Left ventricle myocardium superior (tissue), 1 donor: ENCODE data around the gene ATP13A3. TPM values are rescaled to one million over a fixed set of nuclear protein-coding genes. Genes with fewer than 3 reads are reported as not detected.
"Not testable (repeated sequence)": the region's sequence is repeated elsewhere in the genome, so short reads cannot be mapped to it uniquely, and the experiment has no call there.

Source experiments
- ATAC-seq: fragments of 200-7000 bp; cut with Tn5 transposase; one replicate; pipeline ENCODE4 v1.9.1; 2020; ENCODE audit warnings: mild to moderate bottlenecking, moderate library complexity
- DNase-seq: peaks from one replicate; pipeline ENCODE4 v3.0.0-alpha.2; 2020
- intact Hi-C: fragments of 100-400 bp; cut with micrococcal nuclease; formaldehyde crosslinking; loops from one replicate; pipeline ENCODE4 v1.11.0; 2022
- total RNA-seq: library from RNA; stranded (reverse); fragmentation: NEBNext Ultra II Directional; extraction: Animal tissue kit (Norgen Biotek cat#: 25700); gene quantifications from one replicate; pipeline ENCODE4 v1.2.1, GENCODE V29; 2021
- donor health status: DM: no; HTN: yes; CAD: no; lungs with severe emphysema.

ATP13A3 gene
- total RNA-seq, 1 donor from 2014 or later, result 41.4 TPM

- ATAC-seq, result no peak
- intact Hi-C loops, result no loop called here
- DNase-seq, result no peak
These were observed 17.3 kb upstream of the ATP13A3 start for GRCh38 chr3:194504146-194504545.

- ATAC-seq, result no peak
- intact Hi-C loops, result no loop called here
These were observed 16.3 kb upstream of the ATP13A3 start for GRCh38 chr3:194503081-194503531.

GRCh38 chr3:194500198-194500597, 13.4 kb upstream of the ATP13A3 start:
- no peak for ATAC-seq
- intact Hi-C loops, result no loop called here
- no peak for DNase-seq

More at GRCh38 chr3:194503081-194503531, 16.3 kb upstream of the ATP13A3 start:
- no peak for DNase-seq

- DNase-seq, ATAC-seq, intact Hi-C loops: not testable (repeated sequence)
These were observed 12.7 kb upstream of the ATP13A3 start for GRCh38 chr3:194499516-194499915.

- intact Hi-C loops, result no loop called here
- peak; percentile 77 for ATAC-seq
- no peak for DNase-seq
These were observed 11.2 kb upstream of the ATP13A3 start for GRCh38 chr3:194497799-194498575.

- DNase-seq, result no peak
- no peak for ATAC-seq
- intact Hi-C loops, result no loop called here
These were observed 9.6 kb upstream of the ATP13A3 start for GRCh38 chr3:194496217-194496919.

- ATAC-seq (peak; percentile 47), DNase-seq (peak; percentile 48)
- intact Hi-C loops, result no loop called here
These were observed 8.2 kb upstream of the ATP13A3 start for GRCh38 chr3:194494951-194495374.

- ATAC-seq, DNase-seq, intact Hi-C loops: not testable (repeated sequence)
These were observed 7.5 kb upstream of the ATP13A3 start for GRCh38 chr3:194493995-194494927.

- DNase-seq, result no peak
- intact Hi-C loops, result no loop called here
- ATAC-seq, result no peak
These were observed 5.2 kb upstream of the ATP13A3 start for GRCh38 chr3:194492001-194492400.

GRCh38 chr3:194489736-194490612, 3.2 kb upstream of the ATP13A3 start:
- no peak for ATAC-seq
- intact Hi-C loops, result no loop called here

GRCh38 chr3:194488055-194488742, 1.4 kb upstream of the ATP13A3 start:
- no peak for DNase-seq
- intact Hi-C loops, result no loop called here
- ATAC-seq, result no peak

More at GRCh38 chr3:194489736-194490612, 3.2 kb upstream of the ATP13A3 start:
- DNase-seq, result no peak

- intact Hi-C loops, result no loop called here
- DNase-seq (peak; percentile 59), ATAC-seq (peak; percentile 25)
These were observed 670 bp upstream of the ATP13A3 start for GRCh38 chr3:194487289-194488054.

- ATAC-seq (peak; percentile 17), DNase-seq (peak; percentile 59)
- intact Hi-C loops, result no loop called here
These were observed 792 bp downstream of the ATP13A3 start for GRCh38 chr3:194485881-194486539.

- no peak for DNase-seq
- no peak for ATAC-seq
These were observed 1.3 kb downstream of the ATP13A3 start for GRCh38 chr3:194485468-194485880.

GRCh38 chr3:194484614-194485013, 2.2 kb downstream of the ATP13A3 start:
- intact Hi-C loops, result no loop called here
- no peak for ATAC-seq
- DNase-seq, result no peak

More at GRCh38 chr3:194485468-194485880, 1.3 kb downstream of the ATP13A3 start:
- intact Hi-C loops, result no loop called here

GRCh38 chr3:194483850-194484249, 3.0 kb downstream of the ATP13A3 start:
- DNase-seq, result no peak
- intact Hi-C loops, result no loop called here
- ATAC-seq, result no peak
